ENCODE data around the gene STK32B.

DNA sequence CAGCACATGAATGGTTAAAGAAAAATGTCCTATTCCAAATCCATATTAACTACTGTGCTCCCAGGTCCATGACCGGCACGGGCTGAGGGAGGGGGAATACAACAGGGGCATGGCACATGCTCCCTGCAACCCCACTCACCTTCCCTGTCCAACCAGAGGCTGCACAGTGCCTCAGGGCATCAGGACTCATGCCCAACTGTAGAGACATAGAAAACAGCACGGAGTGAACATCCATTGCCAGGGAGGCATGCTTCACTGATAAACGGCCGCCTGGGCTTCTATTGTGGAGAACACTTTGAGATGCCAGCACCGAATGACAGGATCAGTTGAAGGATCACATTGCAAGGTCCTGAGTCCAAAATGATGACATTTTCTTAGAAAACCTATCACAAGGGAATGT, 140.6 kb downstream of the STK32B start:
- TF ChIP-seq, protein P1, sequence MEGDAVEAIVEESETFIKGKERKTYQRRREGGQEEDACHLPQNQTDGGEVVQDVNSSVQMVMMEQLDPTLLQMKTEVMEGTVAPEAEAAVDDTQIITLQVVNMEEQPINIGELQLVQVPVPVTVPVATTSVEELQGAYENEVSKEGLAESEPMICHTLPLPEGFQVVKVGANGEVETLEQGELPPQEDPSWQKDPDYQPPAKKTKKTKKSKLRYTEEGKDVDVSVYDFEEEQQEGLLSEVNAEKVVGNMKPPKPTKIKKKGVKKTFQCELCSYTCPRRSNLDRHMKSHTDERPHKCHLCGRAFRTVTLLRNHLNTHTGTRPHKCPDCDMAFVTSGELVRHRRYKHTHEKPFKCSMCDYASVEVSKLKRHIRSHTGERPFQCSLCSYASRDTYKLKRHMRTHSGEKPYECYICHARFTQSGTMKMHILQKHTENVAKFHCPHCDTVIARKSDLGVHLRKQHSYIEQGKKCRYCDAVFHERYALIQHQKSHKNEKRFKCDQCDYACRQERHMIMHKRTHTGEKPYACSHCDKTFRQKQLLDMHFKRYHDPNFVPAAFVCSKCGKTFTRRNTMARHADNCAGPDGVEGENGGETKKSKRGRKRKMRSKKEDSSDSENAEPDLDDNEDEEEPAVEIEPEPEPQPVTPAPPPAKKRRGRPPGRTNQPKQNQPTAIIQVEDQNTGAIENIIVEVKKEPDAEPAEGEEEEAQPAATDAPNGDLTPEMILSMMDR (IDR thresholded peaks at IDR 0.05), result no peak
- TF ChIP-seq POLR2A (IDR thresholded peaks at IDR 0.05), result no peak
